ENCODE measurements around the gene ZNF384. TPM values are rescaled to one million over a fixed set of nuclear protein-coding genes. Genes with fewer than 3 reads are reported as not detected.
A peak's percentile ranks its signal among the peaks of the same experiment; 100 is the strongest.

Gene ZNF384
- total and polyA plus RNA-seq, 4 donors = 3.9 to 12.7 (median 10.0) TPM

DNA sequence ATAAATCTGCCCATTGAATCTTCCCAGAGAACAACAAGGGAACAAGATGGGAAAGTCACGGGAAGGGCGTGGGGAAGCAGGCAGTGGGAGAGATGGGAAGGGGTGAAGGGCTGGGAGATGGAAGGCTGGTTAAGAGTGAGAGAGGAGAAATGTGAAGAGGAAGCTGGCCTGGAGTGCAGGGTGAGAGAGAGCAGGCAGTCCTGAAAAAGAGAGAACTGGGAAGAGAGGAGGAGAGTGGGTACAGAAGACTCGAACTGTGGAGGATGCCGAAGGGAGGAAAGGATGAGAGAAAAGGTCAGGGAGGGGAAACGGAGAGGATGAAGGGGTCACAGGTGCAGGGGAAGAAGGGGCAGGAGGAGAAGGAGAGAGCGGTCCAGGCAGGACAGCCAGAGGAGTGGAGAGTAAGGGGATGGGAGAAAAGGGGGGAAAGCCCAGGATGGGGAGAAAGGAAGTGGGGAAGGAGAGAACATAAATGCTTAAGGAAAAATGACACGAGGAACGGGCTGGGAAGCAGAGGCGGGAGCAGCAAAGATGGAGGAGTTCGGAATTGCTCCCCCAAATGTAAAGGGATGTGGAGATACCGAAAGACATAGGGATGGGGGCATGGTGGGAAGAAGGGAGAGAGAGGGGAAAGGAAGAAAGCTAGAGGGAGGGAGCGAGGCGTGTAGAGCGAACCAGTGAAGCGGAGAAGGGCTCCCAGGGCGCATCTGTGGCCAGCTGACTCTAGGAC lies 10.2 kb upstream of the ZNF384 start:
- DNase-seq (ENCODE audit: low spot score) = no peak
- WGBS = 19% methylated on average over 16 of the region's 16 CpGs
- TF ChIP-seq FOXA1 (IDR thresholded peaks at IDR 0.05) (no peak), JUND (IDR thresholded peaks at IDR 0.05) (no peak), HNF4G (IDR thresholded peaks at IDR 0.05) (no peak), YY1 (IDR thresholded peaks at IDR 0.05) (no peak)
- TF ChIP-seq, protein P1, sequence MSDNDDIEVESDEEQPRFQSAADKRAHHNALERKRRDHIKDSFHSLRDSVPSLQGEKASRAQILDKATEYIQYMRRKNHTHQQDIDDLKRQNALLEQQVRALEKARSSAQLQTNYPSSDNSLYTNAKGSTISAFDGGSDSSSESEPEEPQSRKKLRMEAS (IDR thresholded peaks at IDR 0.05) = no peak
- H3K27ac ChIP-seq (ENCODE audit: low read depth in 1 of 2, low read length in 2 of 2) = no peak overlapping the region
- H3K9ac ChIP-seq (ENCODE audit: low read depth in 1 of 2, low read length in 2 of 2) = no peak overlapping the region
- H3K36me3 ChIP-seq (ENCODE audit: control insufficient read depth in 4 of 4, insufficient read depth in 3 of 4, low read depth in 1 of 4, low read length in 3 of 4) = no peaks in the 10 kb centered on the region
- no peaks in the 10 kb centered on the region for H3K9me3 ChIP-seq (ENCODE audit: control insufficient read depth in 4 of 4, low read length in 3 of 4)
- peaks cover 0 to 28% (median 13%) of the 10 kb centered on the region in 4 donors for H3K27me3 ChIP-seq (ENCODE audit: control insufficient read depth in 4 of 4, insufficient read depth in 4 of 4, low read length in 3 of 4)
- peaks cover 3 to 10% (median 5%) of the 10 kb centered on the region in 4 donors for H3K4me1 ChIP-seq (ENCODE audit: control insufficient read depth in 4 of 4, insufficient read depth in 4 of 4, low read length in 3 of 4)
- no peak overlapping the region for H3K4me3 ChIP-seq (ENCODE audit: low read depth in 1 of 3, low read length in 3 of 3)

DNA sequence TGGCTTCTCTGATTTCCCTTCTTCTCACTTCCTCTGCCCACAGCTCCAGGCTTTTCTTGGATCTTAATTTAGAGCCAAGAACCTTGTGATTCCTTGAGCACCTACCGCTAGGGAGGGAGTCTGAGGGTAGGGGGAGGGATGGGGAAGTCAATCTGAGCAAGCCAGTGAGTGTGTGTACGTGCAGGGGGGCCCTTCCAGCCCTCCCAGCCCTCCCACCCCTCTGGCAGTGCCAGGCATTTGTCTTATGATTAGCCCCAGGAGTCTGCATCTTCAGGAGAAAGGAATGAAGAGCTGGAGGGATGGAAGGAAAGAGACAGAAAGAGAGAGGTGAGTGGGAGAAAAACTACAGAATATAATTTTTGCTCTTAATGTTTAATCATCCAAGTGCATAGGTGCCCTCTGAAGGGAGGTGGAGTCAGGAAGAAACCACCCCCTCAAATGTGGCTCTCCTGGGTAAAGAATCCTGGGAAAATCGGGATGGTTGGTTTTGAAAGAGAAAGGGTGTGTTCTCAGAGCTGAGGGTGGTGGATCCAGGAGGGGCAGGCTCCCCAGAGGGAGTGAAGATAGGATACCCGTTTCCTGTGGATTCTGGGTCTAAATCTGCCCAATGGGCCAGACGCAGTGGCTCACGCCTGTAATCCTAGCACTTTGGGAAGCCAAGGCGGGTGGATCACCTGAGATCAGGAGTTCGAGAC lies 9.3 kb upstream of the ZNF384 start:
- peaks cover 3 to 10% (median 5%) of the 10 kb centered on the region in 4 donors for H3K4me1 ChIP-seq (ENCODE audit: control insufficient read depth in 4 of 4, insufficient read depth in 4 of 4, low read length in 3 of 4)
- H3K4me3 ChIP-seq (ENCODE audit: low read depth in 1 of 3, low read length in 3 of 3) = no peak overlapping the region
- peaks cover 0 to 22% (median 13%) of the 10 kb centered on the region in 4 donors for H3K27me3 ChIP-seq (ENCODE audit: control insufficient read depth in 4 of 4, insufficient read depth in 4 of 4, low read length in 3 of 4)
- H3K9ac ChIP-seq (ENCODE audit: low read depth in 1 of 2, low read length in 2 of 2) = no peak overlapping the region
- TF ChIP-seq, protein P2, sequence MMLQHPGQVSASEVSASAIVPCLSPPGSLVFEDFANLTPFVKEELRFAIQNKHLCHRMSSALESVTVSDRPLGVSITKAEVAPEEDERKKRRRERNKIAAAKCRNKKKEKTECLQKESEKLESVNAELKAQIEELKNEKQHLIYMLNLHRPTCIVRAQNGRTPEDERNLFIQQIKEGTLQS (IDR thresholded peaks at IDR 0.05) = no peak
- TF ChIP-seq FOXA1 (IDR thresholded peaks at IDR 0.05) = no peak
- H3K36me3 ChIP-seq (ENCODE audit: control insufficient read depth in 4 of 4, insufficient read depth in 3 of 4, low read depth in 1 of 4, low read length in 3 of 4) = no peaks in the 10 kb centered on the region
- 48% methylated on average over 8 of the region's 8 CpGs for WGBS
- no peaks in the 10 kb centered on the region for H3K9me3 ChIP-seq (ENCODE audit: control insufficient read depth in 4 of 4, low read length in 3 of 4)
- H3K27ac ChIP-seq (ENCODE audit: low read depth in 1 of 2, low read length in 2 of 2) = no peak overlapping the region
- no peak for DNase-seq (ENCODE audit: low spot score)

GRCh38 chr12:6697584-6698351 lies 8.6 kb upstream of the ZNF384 start:
- H3K4me1 ChIP-seq (ENCODE audit: control insufficient read depth in 4 of 4, insufficient read depth in 4 of 4, low read length in 3 of 4) = peaks cover 3 to 10% (median 5%) of the 10 kb centered on the region in 4 donors
- no peaks in the 10 kb centered on the region for H3K36me3 ChIP-seq (ENCODE audit: control insufficient read depth in 4 of 4, insufficient read depth in 3 of 4, low read depth in 1 of 4, low read length in 3 of 4)
- no peak for DNase-seq (ENCODE audit: low spot score)
- TF ChIP-seq, protein P3, sequence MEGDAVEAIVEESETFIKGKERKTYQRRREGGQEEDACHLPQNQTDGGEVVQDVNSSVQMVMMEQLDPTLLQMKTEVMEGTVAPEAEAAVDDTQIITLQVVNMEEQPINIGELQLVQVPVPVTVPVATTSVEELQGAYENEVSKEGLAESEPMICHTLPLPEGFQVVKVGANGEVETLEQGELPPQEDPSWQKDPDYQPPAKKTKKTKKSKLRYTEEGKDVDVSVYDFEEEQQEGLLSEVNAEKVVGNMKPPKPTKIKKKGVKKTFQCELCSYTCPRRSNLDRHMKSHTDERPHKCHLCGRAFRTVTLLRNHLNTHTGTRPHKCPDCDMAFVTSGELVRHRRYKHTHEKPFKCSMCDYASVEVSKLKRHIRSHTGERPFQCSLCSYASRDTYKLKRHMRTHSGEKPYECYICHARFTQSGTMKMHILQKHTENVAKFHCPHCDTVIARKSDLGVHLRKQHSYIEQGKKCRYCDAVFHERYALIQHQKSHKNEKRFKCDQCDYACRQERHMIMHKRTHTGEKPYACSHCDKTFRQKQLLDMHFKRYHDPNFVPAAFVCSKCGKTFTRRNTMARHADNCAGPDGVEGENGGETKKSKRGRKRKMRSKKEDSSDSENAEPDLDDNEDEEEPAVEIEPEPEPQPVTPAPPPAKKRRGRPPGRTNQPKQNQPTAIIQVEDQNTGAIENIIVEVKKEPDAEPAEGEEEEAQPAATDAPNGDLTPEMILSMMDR (IDR thresholded peaks at IDR 0.05; ENCODE audit: low read depth, low read length, missing input control) = peak; percentile 42
- no peak for TF ChIP-seq HNF4G (IDR thresholded peaks at IDR 0.05)
- peak; percentile 62 to 75 for TF ChIP-seq RAD21 (IDR thresholded peaks at IDR 0.05)
- H3K9ac ChIP-seq (ENCODE audit: low read depth in 1 of 2, low read length in 2 of 2) = no peak overlapping the region
- H3K27ac ChIP-seq (ENCODE audit: low read depth in 1 of 2, low read length in 2 of 2) = no peak overlapping the region
- 68% methylated on average over 17 of the region's 17 CpGs for WGBS
- peaks cover 0 to 22% (median 13%) of the 10 kb centered on the region in 4 donors for H3K27me3 ChIP-seq (ENCODE audit: control insufficient read depth in 4 of 4, insufficient read depth in 4 of 4, low read length in 3 of 4)
- H3K9me3 ChIP-seq (ENCODE audit: control insufficient read depth in 4 of 4, low read length in 3 of 4) = no peaks in the 10 kb centered on the region
- H3K4me3 ChIP-seq (ENCODE audit: low read depth in 1 of 3, low read length in 3 of 3) = no peak overlapping the region

All from liver (tissue), 9 donors.